ENCODE data around the gene CLSTN2.

Gene CLSTN2

GRCh38 chr3:140246578-140246977 is 311.6 kb downstream of the CLSTN2 start:
- DNase-seq: no peak

- no peak for DNase-seq
These were observed 312.8 kb downstream of the CLSTN2 start for GRCh38 chr3:140247775-140248174.

- no peak for DNase-seq
These were observed 314.2 kb downstream of the CLSTN2 start for GRCh38 chr3:140249188-140249587.

GRCh38 chr3:140250010-140250855 is 315.2 kb downstream of the CLSTN2 start:
- DNase-seq: no peak

GRCh38 chr3:140250945-140251344 is 316.0 kb downstream of the CLSTN2 start:
- DNase-seq: no peak

- no peak for DNase-seq
These were observed 316.7 kb downstream of the CLSTN2 start for GRCh38 chr3:140251678-140252077.

GRCh38 chr3:140252812-140253656 is 318.0 kb downstream of the CLSTN2 start:
- DNase-seq: no peak

- DNase-seq: no peak
These were observed 323.3 kb downstream of the CLSTN2 start for GRCh38 chr3:140258222-140258724.

- no peak for DNase-seq
These were observed 330.3 kb downstream of the CLSTN2 start for GRCh38 chr3:140265302-140265701.

GRCh38 chr3:140268103-140268502 is 333.1 kb downstream of the CLSTN2 start:
- no peak for DNase-seq

- DNase-seq: no peak
These were observed 333.6 kb downstream of the CLSTN2 start for GRCh38 chr3:140268610-140269009.

- DNase-seq: no peak
These were observed 335.3 kb downstream of the CLSTN2 start for GRCh38 chr3:140270329-140270728.

GRCh38 chr3:140273542-140274195 is 338.7 kb downstream of the CLSTN2 start:
- DNase-seq: no peak

- DNase-seq: no peak
These were observed 339.4 kb downstream of the CLSTN2 start for GRCh38 chr3:140274429-140274828.

GRCh38 chr3:140276703-140277102 is 341.7 kb downstream of the CLSTN2 start:
- no peak for DNase-seq

GRCh38 chr3:140277886-140278285 is 342.9 kb downstream of the CLSTN2 start:
- no peak for DNase-seq

- no peak for DNase-seq
These were observed 349.4 kb downstream of the CLSTN2 start for GRCh38 chr3:140284372-140284771.

- DNase-seq: no peak
These were observed 350.4 kb downstream of the CLSTN2 start for GRCh38 chr3:140285380-140285779.

- DNase-seq: no peak
These were observed 353.6 kb downstream of the CLSTN2 start for GRCh38 chr3:140288595-140288994.

GRCh38 chr3:140290105-140290504 is 355.1 kb downstream of the CLSTN2 start:
- DNase-seq: no peak

- DNase-seq: no peak
These were observed 357.2 kb downstream of the CLSTN2 start for GRCh38 chr3:140292170-140292569.

GRCh38 chr3:140292684-140293083 is 357.7 kb downstream of the CLSTN2 start:
- no peak for DNase-seq

GRCh38 chr3:140294058-140294457 is 359.1 kb downstream of the CLSTN2 start:
- no peak for DNase-seq
